HG02981 (cell line): ENCODE data around the gene GJA9.
"Not testable (repeated sequence)": the region's sequence is repeated elsewhere in the genome, so short reads cannot be mapped to it uniquely, and the experiment has no call there.

ENCODE experiments used
- ATAC-seq: cut with Tn5 transposase; IDR thresholded peaks from one replicate; pipeline ENCODE4 v1.9.1; 2021; ENCODE audit warnings: mild to moderate bottlenecking, moderate library complexity; ENCODE audit not compliant: unreplicated experiment

GJA9 gene

GRCh38 chr1:38875811-38876210 is 5.6 kb downstream of the GJA9 start:
- no peak for ATAC-seq

- peak; percentile 96 for ATAC-seq
Measured at GRCh38 chr1:38873027-38873969, 8.1 kb downstream of the GJA9 start, which contains the start of gene MYCBP. Gene MYCBP (minus strand): TSS chr1:38873348. CDS start chr1:38873305, 43 bp downstream.

GRCh38 chr1:38872401-38873026 is 8.9 kb downstream of the GJA9 start:
- peak; percentile 13 for ATAC-seq

- ATAC-seq, result no peak
Measured at GRCh38 chr1:38870996-38871395, 10.4 kb downstream of the GJA9 start.

GRCh38 chr1:38867208-38867607 is 14.2 kb downstream of the GJA9 start:
- no peak for ATAC-seq

GRCh38 chr1:38865112-38865715 is 16.2 kb downstream of the GJA9 start:
- no peak for ATAC-seq

GRCh38 chr1:38860454-38860795 is 21.0 kb downstream of the GJA9 start:
- no peak for ATAC-seq

GRCh38 chr1:38859561-38860453 is 21.6 kb downstream of the GJA9 start, which contains the start of gene RRAGC:
Gene RRAGC (minus strand): TSS chr1:38859772. CDS start chr1:38859646, 126 bp downstream.
- peak; percentile 92 for ATAC-seq

- ATAC-seq, result peak; percentile 22
Measured at GRCh38 chr1:38858833-38859560, 22.4 kb downstream of the GJA9 start.

GRCh38 chr1:38852780-38853179 is 28.6 kb downstream of the GJA9 start:
- ATAC-seq, result no peak

- ATAC-seq, result no peak
Measured at GRCh38 chr1:38848071-38848470, 33.3 kb downstream of the GJA9 start.

GRCh38 chr1:38846210-38846609 is 35.2 kb downstream of the GJA9 start:
- ATAC-seq, result no peak

GRCh38 chr1:38845088-38845487 is 36.3 kb downstream of the GJA9 start:
- ATAC-seq, result not testable (repeated sequence)

- ATAC-seq, result no peak
Measured at GRCh38 chr1:38840281-38840680, 41.1 kb downstream of the GJA9 start.

- ATAC-seq, result no peak
Measured at GRCh38 chr1:38839363-38839762, 42.0 kb downstream of the GJA9 start.

GRCh38 chr1:38836316-38836715 is 45.1 kb downstream of the GJA9 start:
- not testable (repeated sequence) for ATAC-seq

- peak; percentile 60 for ATAC-seq
Measured at GRCh38 chr1:38834937-38835827, 46.2 kb downstream of the GJA9 start.

- ATAC-seq, result no peak
Measured at GRCh38 chr1:38834221-38834782, 47.1 kb downstream of the GJA9 start.

- ATAC-seq, result no peak
Measured at GRCh38 chr1:38833146-38833545, 48.2 kb downstream of the GJA9 start.
